SIG-M5 treated with dmso at 0.1 percent for 504 hours (cell line): ENCODE results near the gene CASP10.

Experiments
- DNase-seq: peaks from one replicate; lab custom pipeline; 2025; ENCODE audit not compliant: unreplicated experiment; lab: John Stamatoyannopoulos, UW

The CASP10 gene

DNA sequence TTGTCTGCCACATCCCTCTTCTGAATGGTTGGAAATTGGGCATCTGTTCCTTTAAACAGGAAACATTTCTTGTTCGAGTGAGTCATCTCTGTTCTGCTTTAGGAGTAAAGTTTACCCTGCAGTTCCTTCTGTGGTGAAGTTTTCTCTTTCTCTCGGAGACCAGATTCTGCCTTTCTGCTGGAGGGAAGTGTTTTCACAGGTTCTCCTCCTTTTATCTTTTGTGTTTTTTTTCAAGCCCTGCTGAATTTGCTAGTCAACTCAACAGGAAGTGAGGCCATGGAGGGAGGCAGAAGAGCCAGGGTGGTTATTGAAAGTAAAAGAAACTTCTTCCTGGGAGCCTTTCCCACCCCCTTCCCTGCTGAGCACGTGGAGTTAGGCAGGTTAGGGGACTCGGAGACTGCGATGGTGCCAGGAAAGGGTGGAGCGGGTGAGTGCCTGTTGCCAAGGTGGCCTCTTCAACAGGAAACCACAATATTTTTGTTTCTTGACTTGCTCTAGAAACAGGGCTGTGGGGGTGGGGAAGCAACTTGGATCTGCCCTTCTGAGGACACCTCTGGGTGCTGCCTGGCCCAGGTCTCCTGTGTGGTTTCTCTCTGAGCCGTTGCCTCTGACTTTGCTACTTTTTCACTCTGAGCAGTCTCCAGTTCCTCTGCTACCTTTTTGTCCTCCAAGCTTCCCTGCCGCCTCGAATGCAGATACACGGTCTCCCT, 75.2 kb downstream of the CASP10 start:
- DNase-seq = peak; percentile 96

DNA sequence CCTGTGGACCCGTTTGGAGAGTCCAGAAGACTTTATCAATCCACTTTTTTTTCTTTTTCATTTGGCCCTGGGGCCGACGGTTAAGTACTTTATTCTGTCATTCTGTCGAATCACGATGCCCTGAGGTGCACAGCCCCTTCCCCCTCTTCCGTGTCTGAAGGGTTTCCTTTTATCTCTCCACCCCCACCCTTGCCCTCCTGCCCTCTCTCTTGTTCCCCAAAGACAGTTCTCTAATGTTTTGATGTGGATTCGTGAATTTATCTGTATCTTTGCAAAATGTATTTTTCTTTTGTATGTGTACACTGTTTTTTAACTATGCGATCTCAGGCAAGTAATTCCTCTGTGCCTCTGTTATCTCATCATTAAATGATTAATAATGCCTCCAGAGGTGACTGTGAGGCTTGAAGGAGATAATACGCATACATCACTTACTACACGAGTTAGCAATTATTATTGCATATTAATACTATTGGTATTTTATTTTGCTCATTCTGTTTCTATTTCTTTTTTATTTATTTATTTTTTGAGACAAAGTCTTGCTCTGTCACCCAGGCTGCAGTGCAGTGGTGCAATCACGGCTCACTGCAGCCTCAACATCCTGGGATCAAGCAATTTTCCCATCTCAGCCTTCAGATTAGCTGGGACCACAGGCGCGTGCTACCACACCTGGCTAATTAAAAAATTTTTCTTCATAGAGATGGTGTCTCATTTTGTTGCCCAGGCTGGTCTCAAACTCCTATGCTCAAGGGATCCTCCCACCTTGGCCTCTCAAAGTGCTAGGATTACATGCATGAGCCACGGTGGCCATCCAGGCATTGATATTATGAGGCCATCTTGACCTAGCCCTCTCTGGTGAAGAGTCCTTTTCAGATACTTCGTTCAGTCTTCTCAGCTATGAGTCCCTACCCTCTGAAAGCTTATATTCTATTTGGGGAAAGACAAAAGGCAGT, 76.0 kb downstream of the CASP10 start:
- DNase-seq = peak; percentile 67

DNA sequence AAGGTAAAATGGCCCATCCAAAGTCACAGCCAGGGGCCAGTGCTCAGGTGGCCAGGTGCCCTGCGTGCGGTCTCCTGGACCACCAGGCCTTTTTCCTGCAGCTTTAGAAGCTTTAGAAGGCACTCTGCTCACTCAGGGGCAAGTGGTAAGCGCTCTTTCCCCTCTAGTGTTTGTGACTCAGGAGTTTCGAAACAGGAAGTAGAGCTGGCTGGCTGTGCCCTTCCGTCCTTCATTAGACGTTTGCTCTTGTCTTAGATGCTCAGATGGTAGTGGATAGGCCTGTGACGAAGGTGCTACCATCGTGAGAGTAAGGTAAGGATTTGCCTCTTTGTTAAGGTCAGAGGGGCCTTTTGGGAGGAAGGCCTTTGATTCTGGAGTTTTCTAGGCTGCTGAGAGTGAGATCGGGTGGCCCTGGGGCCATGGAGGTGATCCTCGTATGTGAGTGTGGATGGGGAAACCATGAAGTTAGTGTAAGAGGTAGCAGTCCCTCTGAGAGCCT, 77.4 kb downstream of the CASP10 start, which contains the start of gene CASP8:
Gene CASP8, plus strand, starts transcription at position 235 of the 499 bp plus-strand sequence. CDS start 5,951 bp downstream, outside the sequence.
- DNase-seq = peak; percentile 97

DNA sequence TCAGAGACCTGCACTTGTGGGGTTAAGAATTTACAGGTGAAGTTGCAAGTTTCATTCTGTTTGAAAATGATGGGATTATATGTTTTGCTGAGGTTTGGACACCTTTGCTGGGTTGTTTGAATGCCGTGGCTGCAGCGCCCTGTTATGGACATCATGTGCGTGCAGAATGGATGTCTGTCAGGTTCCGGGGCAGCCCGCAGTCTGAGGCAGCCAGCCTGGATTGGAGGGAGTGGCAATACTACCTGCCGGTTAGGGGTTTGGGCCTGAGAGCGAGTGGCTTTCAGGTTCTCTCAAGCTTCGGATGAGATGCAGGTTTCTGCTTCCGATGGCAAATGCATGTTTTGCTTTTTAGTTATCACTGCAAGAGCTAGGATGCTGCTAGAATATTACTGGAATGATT, 78.5 kb downstream of the CASP10 start:
- DNase-seq = no peak

DNA sequence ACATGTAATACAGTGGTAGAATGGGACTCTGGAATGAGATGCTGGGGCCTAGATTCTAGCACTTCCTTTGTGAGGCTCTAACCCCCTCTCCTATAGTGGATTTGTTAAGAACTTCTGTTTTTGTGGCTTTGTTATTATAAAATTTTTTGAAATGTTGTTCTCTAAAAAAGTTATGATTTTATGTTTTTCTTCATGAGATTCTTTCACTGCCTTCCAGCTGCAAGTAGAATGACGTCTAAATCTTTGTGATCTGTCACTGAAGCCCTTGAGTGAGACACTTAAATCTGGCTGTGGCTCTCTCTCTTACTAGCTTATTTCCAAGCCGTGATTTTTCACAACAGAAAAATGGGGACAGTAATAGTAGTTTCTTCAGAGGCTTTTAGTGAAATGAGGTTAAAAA, 79.0 kb downstream of the CASP10 start:
- DNase-seq = peak; percentile 37

DNA sequence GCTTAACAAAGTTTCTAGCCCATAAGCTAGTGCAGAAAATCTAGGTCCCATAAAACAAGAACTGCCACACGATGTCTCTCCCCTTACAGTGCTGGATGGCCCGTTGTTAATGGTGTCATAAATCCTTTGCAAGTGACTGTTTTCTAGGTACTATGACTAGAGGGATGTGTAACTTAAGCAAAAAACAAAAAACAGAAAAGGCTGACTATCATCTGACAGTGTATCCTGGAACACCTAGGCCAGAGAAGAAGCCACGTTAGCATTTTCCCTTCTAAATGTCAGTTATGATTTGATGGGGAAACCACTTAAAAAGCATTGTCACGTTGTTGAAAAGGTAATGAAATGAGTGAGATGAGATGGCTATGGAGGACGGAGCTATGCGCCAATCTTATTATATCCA, 79.8 kb downstream of the CASP10 start:
- no peak for DNase-seq

DNA sequence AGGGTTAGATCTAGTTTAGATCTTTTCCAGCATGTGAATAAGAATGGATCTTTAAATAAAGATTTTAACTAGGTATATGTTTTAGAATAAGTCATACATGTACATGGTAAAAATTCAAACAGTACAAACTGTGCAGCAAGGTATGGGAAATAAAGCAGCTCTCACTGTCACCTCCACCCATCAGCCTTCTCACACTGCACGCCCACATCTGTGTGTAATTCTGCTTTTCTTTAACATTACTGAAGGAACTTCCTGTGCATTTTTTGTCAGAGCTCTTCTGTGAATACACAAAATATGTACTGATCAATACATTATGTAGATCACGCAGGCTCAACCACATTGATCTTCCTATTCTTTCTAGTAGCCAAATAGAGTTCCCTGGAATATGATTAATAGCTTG, 80.8 kb downstream of the CASP10 start:
- no peak for DNase-seq

DNA sequence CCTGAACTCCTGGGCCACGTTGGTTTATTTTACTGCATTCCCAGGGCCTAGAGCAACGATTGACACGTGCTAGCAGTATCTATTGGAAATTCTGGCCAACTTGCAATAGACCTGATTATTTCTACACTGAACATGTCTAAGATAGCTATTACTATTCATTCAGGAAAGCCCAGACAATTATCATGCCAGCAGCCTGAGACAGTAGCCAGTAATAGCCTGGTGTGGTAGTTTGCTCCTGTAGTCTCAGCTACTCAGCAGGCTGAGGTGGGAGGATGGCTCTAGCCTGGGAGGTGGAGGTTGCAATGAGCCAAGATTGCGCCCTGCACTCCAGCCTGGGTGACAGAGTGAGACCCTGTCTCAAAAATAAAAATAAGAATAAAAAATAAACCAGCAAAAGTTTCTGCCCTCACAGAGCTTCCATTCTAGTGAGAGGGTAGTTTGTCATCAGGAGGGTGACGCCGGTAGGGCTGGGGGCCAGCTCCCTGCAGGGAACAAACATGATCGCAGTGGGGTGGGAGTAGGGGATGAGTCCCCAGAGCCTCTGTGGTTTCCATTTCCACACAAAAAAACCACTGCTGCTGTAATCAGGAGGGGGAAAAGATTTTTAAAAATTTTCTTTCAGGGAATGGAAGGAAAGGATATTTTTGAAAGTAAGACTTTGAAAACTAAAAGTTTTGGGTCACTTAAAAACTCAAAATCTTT, 81.7 kb downstream of the CASP10 start:
- DNase-seq = no peak

DNA sequence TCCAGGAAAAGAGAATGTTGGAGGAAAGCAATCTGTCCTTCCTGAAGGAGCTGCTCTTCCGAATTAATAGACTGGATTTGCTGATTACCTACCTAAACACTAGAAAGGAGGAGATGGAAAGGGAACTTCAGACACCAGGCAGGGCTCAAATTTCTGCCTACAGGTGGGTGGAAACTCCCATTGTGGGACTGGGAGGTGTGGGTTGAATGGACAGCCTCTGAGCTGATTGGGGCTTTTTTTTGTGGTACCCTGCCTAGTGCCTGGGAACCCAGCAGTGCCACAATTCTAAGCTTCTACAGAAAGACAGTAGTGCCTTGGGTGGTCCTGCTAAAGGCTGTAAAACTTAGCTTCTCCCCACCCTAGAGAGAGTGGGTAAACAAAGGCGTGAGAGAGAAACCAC, 83.7 kb downstream of the CASP10 start:
- DNase-seq = no peak

DNA sequence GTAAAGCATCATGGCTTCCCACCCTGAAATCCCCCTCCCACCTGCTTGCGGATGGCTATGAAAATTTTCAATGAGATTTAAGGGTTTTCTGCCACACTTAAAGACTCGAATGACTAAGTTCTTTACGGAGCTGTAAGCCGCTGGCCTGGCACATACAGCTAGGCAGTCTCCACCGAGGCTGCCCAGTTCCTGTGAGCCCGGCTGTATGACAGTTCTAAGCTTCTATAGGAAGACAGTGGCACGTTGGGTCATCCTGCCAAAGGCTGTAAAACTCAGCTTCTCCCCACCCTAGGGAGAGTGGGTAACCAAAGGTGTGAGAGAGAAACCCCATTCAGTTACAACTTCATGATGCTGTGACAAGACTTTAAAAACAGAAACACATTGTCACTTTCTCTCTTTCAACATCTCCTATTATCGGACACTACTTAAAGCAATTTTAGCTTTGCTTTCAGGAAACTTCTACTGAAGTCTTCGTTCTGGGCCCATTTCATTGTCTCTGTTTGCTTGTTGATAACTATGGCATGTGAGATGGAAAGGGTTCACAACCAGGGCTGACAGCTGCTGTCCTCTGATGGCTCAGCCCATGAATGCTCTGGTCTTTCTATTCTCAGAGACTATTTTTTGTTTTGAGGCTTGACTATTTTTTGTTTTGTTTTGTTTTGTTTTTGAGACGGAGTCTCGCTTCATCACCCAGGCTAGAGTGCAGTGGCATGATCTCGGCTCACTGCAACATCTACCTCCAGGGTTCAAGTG, 84.5 kb downstream of the CASP10 start:
- no peak for DNase-seq

DNA sequence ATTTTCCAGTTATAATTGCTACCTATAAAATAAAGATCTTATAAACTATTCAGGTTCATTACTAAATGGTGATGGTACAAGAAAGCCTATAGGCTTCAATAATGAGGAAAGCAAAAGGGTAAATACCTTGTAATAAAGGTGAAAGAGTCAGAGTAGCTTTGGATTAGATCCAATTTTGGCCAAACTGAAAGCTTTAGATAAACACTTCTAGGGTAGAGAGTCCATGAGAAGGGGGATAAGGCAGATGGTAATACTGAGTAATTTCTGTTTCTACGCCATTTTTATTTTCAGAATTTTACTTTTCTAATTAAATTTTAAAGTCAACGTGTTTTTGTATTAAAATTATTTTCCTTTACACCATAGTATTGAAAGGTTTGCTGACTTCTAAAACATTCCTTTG, 86.8 kb downstream of the CASP10 start:
- no peak for DNase-seq

DNA sequence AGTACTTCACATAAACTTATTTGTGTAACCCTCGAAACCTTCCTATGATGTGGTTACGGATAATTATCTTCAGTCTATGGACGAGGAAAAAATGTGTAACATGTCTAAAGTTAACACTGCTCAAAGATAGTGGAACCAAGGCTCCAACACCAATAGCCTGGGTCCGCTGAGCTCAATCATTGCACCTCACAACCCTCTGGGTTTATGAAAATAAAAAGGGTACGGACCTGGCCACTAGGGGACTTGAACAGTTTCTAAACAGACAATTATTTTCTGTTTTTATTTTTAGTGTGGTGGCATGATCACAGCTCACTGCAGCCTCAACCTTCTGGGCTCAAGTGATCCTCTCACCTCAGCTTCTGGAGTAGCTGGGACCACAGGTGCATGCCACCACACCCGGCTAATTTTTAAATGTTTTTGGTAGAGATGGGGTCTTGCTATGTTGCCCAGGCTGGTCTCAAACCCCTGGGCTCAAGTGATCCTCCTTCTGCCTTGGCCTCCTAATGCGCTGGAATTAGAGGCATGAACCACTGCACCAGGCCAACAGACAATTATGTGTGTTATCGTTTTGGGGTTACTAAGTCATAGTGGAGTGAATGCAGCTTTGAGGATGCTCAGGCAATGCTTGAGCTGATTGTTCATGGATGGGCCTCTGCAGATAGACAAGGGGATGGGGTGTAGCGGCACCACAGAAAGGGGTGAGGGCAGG, 87.5 kb downstream of the CASP10 start:
- no peak for DNase-seq

DNA sequence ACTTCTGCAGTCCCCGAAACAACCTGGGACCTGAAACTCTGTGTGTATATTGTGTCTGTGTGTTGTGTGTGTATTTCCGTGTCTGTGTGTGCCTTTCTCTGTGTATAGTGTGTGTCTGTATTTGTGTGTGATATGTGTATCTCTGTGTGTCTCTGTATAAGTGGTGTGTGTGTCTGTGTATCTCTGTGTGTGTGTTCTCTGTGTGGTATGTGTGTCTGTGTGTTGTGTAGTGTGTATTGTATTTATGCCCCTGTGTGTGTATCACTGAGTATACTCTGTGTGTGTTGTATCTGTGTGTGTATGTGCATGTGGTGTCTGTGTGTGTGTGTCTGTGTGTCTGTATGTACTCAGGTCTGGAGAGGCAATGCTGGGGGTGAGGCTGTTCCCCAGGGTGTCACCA, 89.0 kb downstream of the CASP10 start:
- no peak for DNase-seq

DNA sequence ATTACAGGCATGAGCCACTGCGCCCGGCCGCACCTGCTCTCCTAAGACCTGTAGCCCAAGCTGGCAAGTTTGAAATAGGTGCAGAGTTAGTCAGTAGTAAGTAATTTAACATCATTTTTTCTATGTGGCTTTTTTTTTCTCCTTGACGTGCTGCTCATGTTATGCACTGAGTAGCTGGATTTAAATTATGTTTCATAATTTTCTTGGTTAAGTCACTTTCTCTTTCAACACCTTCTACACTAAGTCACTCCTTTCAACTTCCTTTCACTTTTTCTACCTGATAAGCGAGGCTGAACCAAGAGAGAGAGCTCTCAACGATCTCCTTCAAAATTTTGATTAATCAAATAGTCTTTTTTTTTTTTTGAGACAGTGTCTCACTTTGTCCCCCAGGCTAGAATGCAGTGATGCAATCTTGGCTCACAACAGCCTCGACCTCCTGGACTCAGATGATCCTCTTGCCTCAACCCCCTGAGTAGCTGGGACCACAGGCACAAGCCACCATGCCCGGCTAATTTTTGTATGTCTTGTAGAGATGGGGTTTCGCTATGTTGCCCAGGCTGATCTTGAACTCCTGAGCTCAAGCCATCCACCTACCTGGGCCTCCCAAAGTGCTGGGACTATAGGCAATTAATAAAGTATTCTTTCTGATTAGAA, 90.5 kb downstream of the CASP10 start:
- no peak for DNase-seq

DNA sequence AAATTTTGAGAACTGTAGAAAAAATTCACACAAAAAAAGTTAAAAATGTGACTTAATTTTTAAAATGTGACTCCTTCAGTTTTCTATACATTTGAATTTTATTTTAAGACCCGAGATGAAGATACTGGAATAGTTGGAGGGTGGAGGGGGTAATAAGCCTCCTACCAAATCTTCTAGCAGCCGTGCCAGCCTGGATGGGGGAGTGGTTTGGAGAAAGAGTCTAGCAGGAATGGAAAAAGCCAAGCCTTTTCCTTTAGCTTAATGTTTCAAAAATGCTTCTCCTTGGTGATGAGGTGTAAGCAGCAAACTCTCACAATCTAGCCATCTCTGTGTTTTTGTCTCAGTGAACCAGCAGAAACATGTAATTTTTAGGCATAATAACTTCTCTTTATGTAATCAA, 92.1 kb downstream of the CASP10 start:
- DNase-seq = no peak

DNA sequence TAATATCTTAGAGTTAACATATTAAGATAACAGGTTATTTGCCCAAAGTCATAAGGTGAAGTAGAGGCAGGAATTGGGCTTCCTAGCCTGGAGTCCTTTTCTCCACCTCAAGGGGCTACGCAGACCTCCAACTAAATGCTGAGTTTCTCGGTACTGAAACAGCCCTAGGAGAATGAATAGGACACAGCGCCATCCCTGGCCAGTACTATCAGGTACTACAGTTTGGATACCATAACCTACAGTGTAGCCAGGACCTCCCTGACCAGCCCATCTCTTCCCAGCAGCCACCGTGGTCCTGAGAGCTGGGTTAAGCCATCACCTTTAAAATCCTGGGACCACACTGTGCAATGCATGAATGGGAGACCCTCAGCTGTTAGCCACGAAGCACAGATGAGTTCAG, 93.0 kb downstream of the CASP10 start:
- no peak for DNase-seq

DNA sequence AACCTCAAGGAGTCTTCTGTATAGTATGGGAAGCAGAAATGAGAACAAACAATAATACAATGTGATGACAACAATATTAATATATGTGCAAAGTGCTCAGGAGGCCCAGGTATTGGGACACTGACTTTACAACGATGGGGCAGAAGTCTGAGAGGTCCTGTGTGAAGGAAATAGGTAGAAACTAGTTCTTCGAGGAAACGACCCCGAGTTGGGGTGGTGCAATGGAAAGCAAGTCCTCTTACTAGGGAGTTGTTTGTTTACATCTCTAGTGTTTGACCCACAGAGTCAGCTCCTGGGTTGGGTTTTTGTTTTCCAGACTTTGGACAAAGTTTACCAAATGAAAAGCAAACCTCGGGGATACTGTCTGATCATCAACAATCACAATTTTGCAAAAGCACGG, 93.6 kb downstream of the CASP10 start:
- no peak for DNase-seq
